HEK293 (cell line): ENCODE results near the gene BMAL1.

Experiments used
- CTCF ChIA-PET: fragments of 350-600 bp; formaldehyde crosslinking; extraction: SDS; loops from one replicate; lab custom pipeline; 2021; ENCODE audit warnings: antibody characterized with exemption; lab: Yijun Ruan, JAX
- POLR2A ChIA-PET: fragments of 300-600 bp; formaldehyde crosslinking; extraction: SDS; loops from one replicate; lab custom pipeline; 2020; ENCODE audit warnings: antibody characterized with exemption, inconsistent platforms; lab: Yijun Ruan, JAX
- H3K27ac ChIP-seq: fragments of 200-500 bp; sonication (Bioruptor generic); 2 replicates; pipeline ENCODE4 v1.5.1; 2014; ENCODE audit warnings: low read depth, low read length, control low read depth, inconsistent platforms; ENCODE audit errors: extremely low read depth
- H3K36me3 ChIP-seq, 2 experiments: fragments of 200-500 bp in 1 of 2; sonication (Bioruptor generic) in 1 of 2; 1 replicate in 1 of 2; 2 replicates in 1 of 2; pipeline ENCODE4 v1.5.1; 2014 to 2017; ENCODE audit warnings: inconsistent platforms in 2 of 2, low read length in 2 of 2; ENCODE audit not compliant: control insufficient read depth in 2 of 2, insufficient read depth in 1 of 2
- H3K4me1 ChIP-seq: fragments of 200-500 bp; sonication (Bioruptor generic); 2 replicates; pipeline ENCODE4 v1.5.1; 2014; ENCODE audit warnings: mild to moderate bottlenecking, low read length, inconsistent platforms; ENCODE audit not compliant: control insufficient read depth, insufficient read depth
- H3K4me3 ChIP-seq: 2 replicates; pipeline ENCODE4 v1.5.1; 2011; ENCODE audit warnings: low read depth, mild to moderate bottlenecking, control low read depth, low read length, moderate library complexity
- H3K9me3 ChIP-seq: fragments of 200-500 bp; sonication (Bioruptor generic); 2 replicates; pipeline ENCODE4 v1.5.1; 2014; ENCODE audit warnings: low read depth, low read length, inconsistent platforms; ENCODE audit not compliant: control insufficient read depth, insufficient read depth
- BCL11B ChIP-seq: fragments of 450-650 bp; formaldehyde crosslinking; IDR thresholded peaks from 2 replicates; pipeline ENCODE4 v1.5.1; 2016; ENCODE audit warnings: low read depth, missing biosample characterization, missing genetic modification characterization
- GLI2 ChIP-seq: fragments of 450-650 bp; formaldehyde crosslinking; IDR thresholded peaks from 2 replicates; pipeline ENCODE4; 2017; ENCODE audit warnings: missing biosample characterization, missing genetic modification characterization, low read depth, borderline replicate concordance
- KLF16 ChIP-seq: fragments of 450-650 bp; formaldehyde crosslinking; IDR thresholded peaks from 2 replicates; pipeline ENCODE4 v1.5.1; 2017; ENCODE audit warnings: missing biosample characterization, missing genetic modification characterization
- SCRT1 ChIP-seq: fragments of 450-650 bp; formaldehyde crosslinking; IDR thresholded peaks from 2 replicates; pipeline ENCODE4 v1.5.1; 2016; ENCODE audit warnings: missing biosample characterization, missing genetic modification characterization, borderline replicate concordance
- ZBTB17 ChIP-seq: fragments of 450-650 bp; formaldehyde crosslinking; IDR thresholded peaks from 2 replicates; pipeline ENCODE4 v1.5.1; 2016; ENCODE audit warnings: missing biosample characterization, missing genetic modification characterization
- ZNF221 ChIP-seq: fragments of 450-650 bp; formaldehyde crosslinking; IDR thresholded peaks from 2 replicates; pipeline ENCODE4 v1.5.1; 2017; ENCODE audit warnings: missing biosample characterization, missing genetic modification characterization, borderline replicate concordance
- ZNF341 ChIP-seq: fragments of 450-650 bp; formaldehyde crosslinking; IDR thresholded peaks from 2 replicates; pipeline ENCODE4; 2016; ENCODE audit warnings: low read depth, missing biosample characterization, missing genetic modification characterization
- ZNF391 ChIP-seq: fragments of 450-650 bp; formaldehyde crosslinking; IDR thresholded peaks from 2 replicates; pipeline ENCODE4 v1.5.1; 2016; ENCODE audit warnings: low read depth, missing biosample characterization, missing genetic modification characterization, borderline replicate concordance
- ZNF404 ChIP-seq: fragments of 450-650 bp; formaldehyde crosslinking; IDR thresholded peaks from 2 replicates; pipeline ENCODE4 v1.5.1; 2017; ENCODE audit warnings: missing biosample characterization, missing genetic modification characterization
- ZXDB ChIP-seq: fragments of 450-650 bp; formaldehyde crosslinking; IDR thresholded peaks from 2 replicates; pipeline ENCODE4 v1.5.1; 2016; ENCODE audit warnings: missing biosample characterization, missing genetic modification characterization
- TF ChIP-seq, protein P1 (sequence below): fragments of 450-650 bp; formaldehyde crosslinking; conservative IDR thresholded peaks from 2 replicates; pipeline ENCODE4 v1.5.1; 2016; ENCODE audit warnings: low read depth, missing biosample characterization, missing genetic modification characterization
- TF ChIP-seq, protein P2 (sequence below): fragments of 450-650 bp; formaldehyde crosslinking; IDR thresholded peaks from 2 replicates; pipeline ENCODE4 v1.5.1; 2016; ENCODE audit warnings: missing biosample characterization, missing genetic modification characterization, borderline replicate concordance
- TF ChIP-seq, protein P3 (sequence below): fragments of 450-650 bp; formaldehyde crosslinking; IDR thresholded peaks from 2 replicates; pipeline ENCODE4 v1.5.1; 2016; ENCODE audit warnings: missing biosample characterization, missing genetic modification characterization, borderline replicate concordance

BMAL1 gene

DNA sequence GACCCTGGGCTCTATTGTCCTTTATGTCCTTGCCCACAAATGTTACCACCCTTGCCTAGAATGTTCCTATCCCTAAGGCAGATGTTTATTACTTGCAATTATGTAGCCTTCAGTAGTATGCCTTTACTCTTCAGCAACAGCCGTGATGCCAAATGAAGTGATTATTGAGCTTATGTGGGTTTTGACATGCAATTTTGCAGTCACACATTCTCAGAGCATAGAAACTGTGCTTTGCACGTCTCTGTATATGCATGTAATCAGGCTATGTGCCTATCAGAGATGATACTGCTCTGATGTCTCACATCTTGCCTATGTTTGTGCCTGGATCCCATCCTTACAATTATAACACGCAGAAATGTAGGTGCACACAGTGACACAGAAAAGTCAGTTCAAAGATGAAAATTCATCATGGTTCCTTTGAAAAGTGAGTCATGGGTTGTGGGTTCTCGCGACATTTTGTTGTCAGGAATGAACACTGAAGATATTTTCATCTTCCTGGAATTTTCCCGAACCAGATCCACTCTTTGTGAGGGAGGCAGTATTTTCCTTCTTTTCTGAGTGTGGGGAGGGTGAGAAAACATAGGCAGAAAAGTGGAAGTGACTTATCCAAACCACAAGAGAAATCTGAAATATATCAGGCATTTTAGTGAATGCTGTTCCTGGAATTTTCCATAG lies 81.1 kb downstream of the BMAL1 start (continued):
- TF ChIP-seq, protein P1, sequence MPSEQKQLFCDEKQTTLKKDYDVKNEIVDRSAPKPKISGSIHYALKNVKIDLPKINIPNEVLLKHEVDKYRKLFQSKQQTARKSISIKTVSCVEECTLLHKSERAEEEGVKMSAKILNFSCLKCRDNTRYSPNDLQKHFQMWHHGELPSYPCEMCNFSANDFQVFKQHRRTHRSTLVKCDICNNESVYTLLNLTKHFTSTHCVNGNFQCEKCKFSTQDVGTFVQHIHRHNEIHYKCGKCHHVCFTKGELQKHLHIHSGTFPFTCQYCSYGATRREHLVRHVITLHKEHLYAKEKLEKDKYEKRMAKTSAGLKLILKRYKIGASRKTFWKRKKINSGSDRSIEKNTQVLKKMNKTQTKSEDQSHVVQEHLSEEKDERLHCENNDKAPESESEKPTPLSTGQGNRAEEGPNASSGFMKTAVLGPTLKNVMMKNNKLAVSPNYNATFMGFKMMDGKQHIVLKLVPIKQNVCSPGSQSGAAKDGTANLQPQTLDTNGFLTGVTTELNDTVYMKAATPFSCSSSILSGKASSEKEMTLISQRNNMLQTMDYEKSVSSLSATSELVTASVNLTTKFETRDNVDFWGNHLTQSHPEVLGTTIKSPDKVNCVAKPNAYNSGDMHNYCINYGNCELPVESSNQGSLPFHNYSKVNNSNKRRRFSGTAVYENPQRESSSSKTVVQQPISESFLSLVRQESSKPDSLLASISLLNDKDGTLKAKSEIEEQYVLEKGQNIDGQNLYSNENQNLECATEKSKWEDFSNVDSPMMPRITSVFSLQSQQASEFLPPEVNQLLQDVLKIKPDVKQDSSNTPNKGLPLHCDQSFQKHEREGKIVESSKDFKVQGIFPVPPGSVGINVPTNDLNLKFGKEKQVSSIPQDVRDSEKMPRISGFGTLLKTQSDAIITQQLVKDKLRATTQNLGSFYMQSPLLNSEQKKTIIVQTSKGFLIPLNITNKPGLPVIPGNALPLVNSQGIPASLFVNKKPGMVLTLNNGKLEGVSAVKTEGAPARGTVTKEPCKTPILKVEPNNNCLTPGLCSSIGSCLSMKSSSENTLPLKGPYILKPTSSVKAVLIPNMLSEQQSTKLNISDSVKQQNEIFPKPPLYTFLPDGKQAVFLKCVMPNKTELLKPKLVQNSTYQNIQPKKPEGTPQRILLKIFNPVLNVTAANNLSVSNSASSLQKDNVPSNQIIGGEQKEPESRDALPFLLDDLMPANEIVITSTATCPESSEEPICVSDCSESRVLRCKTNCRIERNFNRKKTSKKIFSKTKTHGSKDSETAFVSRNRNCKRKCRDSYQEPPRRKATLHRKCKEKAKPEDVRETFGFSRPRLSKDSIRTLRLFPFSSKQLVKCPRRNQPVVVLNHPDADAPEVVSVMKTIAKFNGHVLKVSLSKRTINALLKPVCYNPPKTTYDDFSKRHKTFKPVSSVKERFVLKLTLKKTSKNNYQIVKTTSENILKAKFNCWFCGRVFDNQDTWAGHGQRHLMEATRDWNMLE = no peak

DNA sequence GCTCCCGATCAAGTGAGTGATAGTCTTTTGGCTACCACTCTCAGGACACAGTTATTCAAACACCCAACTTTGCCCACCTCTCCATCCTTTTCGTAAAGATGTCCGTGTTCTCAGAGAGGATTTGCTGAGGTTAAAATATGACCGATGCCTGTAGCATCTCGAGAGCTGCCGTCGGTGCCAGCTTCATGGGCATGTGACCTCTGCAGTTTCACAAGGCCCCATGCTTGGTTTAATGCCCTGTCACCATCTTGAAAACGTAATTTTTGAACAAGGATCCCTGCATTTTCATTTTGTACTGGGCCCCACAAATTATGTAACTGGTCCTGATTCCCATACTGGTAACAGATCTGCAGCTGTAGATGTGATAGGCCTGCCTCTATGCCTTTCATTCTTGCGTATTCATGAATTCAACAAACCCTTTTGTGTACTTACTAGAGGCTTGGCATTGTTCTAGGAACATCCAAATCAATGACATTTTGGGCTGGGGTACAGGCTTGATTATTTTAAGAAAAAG lies 85.1 kb downstream of the BMAL1 start:
- ChIA-PET POLR2A (no interaction called here), CTCF (interaction anchor here (0.7 to 1.0 kb wide), 3 partner anchors 8 to 154 kb away, joined by 3 to 6 read pairs (median 4); no protein-coding TSS in a partner anchor)
- TF ChIP-seq ZXDB (tag by site-specific recombination) = no peak
- TF ChIP-seq, protein P2, sequence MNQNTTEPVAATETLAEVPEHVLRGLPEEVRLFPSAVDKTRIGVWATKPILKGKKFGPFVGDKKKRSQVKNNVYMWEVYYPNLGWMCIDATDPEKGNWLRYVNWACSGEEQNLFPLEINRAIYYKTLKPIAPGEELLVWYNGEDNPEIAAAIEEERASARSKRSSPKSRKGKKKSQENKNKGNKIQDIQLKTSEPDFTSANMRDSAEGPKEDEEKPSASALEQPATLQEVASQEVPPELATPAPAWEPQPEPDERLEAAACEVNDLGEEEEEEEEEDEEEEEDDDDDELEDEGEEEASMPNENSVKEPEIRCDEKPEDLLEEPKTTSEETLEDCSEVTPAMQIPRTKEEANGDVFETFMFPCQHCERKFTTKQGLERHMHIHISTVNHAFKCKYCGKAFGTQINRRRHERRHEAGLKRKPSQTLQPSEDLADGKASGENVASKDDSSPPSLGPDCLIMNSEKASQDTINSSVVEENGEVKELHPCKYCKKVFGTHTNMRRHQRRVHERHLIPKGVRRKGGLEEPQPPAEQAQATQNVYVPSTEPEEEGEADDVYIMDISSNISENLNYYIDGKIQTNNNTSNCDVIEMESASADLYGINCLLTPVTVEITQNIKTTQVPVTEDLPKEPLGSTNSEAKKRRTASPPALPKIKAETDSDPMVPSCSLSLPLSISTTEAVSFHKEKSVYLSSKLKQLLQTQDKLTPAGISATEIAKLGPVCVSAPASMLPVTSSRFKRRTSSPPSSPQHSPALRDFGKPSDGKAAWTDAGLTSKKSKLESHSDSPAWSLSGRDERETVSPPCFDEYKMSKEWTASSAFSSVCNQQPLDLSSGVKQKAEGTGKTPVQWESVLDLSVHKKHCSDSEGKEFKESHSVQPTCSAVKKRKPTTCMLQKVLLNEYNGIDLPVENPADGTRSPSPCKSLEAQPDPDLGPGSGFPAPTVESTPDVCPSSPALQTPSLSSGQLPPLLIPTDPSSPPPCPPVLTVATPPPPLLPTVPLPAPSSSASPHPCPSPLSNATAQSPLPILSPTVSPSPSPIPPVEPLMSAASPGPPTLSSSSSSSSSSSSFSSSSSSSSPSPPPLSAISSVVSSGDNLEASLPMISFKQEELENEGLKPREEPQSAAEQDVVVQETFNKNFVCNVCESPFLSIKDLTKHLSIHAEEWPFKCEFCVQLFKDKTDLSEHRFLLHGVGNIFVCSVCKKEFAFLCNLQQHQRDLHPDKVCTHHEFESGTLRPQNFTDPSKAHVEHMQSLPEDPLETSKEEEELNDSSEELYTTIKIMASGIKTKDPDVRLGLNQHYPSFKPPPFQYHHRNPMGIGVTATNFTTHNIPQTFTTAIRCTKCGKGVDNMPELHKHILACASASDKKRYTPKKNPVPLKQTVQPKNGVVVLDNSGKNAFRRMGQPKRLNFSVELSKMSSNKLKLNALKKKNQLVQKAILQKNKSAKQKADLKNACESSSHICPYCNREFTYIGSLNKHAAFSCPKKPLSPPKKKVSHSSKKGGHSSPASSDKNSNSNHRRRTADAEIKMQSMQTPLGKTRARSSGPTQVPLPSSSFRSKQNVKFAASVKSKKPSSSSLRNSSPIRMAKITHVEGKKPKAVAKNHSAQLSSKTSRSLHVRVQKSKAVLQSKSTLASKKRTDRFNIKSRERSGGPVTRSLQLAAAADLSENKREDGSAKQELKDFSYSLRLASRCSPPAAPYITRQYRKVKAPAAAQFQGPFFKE (tag by site-specific recombination) = no peak
- no peak for TF ChIP-seq ZBTB17 (tag by site-specific recombination)
- TF ChIP-seq ZNF391 (tag by site-specific recombination) = no peak
- no peak for TF ChIP-seq BCL11B (tag by site-specific recombination)
- TF ChIP-seq KLF16 (tag by site-specific recombination) = no peak
- TF ChIP-seq ZNF404 = no peak
- no peak for TF ChIP-seq ZNF341
- no peak for TF ChIP-seq ZNF221 (tag by site-specific recombination)
- no peak for TF ChIP-seq GLI2
- no peak overlapping the region for H3K4me3 ChIP-seq
- H3K27ac ChIP-seq = no peak overlapping the region
- no peaks in the 10 kb centered on the region for H3K9me3 ChIP-seq
- H3K36me3 ChIP-seq = peaks cover 0 to 33% of the 10 kb centered on the region in 2 experiments; a peak in 1 of 3 replicates
- H3K4me1 ChIP-seq = no peaks in the 10 kb centered on the region

DNA sequence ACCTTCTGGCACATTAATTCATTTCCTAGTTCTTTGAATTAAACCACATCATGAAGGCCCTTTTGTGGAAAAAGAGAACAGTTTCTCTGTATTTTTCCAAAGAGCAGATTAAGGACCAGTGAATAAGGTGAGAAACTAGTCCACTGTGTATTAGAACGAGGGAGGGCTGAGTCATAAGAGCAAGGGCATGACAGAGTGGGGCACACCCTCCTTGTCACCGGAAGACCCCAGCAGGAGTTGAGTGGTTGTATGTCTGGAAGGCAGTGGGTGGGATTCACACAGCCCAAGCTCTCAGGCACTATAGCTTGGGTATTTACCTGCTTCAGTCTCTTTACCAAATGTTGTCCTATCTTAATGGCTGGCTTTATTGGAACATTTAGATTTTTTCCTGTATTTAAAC lies 86.8 kb downstream of the BMAL1 start:
- H3K36me3 ChIP-seq = peaks cover 0 to 44% of the 10 kb centered on the region in 2 experiments; a peak in 1 of 3 replicates
- ChIA-PET POLR2A (no interaction called here), CTCF (interaction anchor here (0.6 to 2.2 kb wide), 3 partner anchors 10 to 353 kb away, joined by 3 to 9 read pairs (median 5); no protein-coding TSS in a partner anchor)
- no peak overlapping the region for H3K4me3 ChIP-seq
- no peak overlapping the region for H3K27ac ChIP-seq
- no peaks in the 10 kb centered on the region for H3K4me1 ChIP-seq
- no peaks in the 10 kb centered on the region for H3K9me3 ChIP-seq
- TF ChIP-seq, protein P3, sequence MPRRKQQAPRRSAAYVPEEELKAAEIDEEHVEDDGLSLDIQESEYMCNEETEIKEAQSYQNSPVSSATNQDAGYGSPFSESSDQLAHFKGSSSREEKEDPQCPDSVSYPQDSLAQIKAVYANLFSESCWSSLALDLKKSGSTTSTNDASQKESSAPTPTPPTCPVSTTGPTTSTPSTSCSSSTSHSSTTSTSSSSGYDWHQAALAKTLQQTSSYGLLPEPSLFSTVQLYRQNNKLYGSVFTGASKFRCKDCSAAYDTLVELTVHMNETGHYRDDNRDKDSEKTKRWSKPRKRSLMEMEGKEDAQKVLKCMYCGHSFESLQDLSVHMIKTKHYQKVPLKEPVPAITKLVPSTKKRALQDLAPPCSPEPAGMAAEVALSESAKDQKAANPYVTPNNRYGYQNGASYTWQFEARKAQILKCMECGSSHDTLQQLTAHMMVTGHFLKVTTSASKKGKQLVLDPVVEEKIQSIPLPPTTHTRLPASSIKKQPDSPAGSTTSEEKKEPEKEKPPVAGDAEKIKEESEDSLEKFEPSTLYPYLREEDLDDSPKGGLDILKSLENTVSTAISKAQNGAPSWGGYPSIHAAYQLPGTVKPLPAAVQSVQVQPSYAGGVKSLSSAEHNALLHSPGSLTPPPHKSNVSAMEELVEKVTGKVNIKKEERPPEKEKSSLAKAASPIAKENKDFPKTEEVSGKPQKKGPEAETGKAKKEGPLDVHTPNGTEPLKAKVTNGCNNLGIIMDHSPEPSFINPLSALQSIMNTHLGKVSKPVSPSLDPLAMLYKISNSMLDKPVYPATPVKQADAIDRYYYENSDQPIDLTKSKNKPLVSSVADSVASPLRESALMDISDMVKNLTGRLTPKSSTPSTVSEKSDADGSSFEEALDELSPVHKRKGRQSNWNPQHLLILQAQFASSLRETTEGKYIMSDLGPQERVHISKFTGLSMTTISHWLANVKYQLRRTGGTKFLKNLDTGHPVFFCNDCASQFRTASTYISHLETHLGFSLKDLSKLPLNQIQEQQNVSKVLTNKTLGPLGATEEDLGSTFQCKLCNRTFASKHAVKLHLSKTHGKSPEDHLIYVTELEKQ (tag by site-specific recombination) = no peak
- TF ChIP-seq SCRT1 (tag by site-specific recombination) = no peak
